ENCODE results near the gene PIGQ. TPM values are rescaled to one million over a fixed set of nuclear protein-coding genes. Genes with fewer than 3 reads are reported as not detected.

PIGQ gene
- total and polyA plus RNA-seq, 2 of the 13 experiments (the other 11 are each of a cell fraction or from before 2014, with no cell fraction given) = 7.7 to 19.7 TPM

DNA sequence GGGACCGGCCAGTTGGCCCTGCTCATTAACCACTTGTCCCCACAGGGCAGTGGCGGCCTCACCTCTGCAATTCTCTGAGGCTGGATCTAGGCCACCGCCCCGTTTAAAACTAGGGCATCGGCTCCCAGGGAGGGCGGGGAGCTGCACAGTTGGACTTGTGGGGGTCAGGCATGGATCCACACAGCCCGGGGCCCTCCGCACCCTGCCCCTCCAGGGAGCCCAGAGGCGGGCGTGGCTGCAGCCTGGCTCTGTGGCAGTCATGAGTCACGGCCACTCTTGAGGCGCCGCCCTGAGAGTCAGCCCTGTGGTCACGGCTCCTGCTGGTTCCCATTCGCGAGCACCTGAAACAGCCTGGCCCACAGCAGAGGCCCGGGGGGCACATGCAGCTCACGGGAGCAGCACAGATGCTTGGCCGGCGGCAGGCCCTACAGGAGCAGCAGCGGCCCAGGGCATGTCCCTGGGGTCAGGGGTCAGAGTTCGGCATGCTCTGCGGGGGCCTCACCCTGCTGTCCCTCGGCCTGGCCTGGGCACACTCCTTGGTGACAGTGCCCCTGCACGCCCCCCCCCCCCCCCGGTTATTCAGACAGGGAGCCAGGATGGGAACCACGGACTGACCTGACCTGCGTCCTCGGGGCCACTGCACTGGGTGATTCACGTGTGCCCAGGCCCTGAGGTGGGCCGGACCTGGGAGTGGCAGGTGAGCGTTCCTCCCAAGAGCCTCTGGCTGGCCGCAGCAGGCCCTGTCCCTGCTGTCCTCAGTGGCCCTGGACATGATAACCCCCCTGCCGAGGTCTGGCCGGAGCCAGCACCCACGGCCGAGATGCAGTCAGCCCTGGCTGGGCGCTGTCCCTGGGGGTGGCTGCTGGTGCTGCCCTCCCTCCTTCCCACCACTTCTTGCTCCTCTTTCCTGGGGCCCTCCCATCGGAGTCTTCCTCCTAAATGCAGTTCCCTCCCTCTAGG, 34.0 kb upstream of the PIGQ start (continued):
- TF ChIP-seq, protein P1, sequence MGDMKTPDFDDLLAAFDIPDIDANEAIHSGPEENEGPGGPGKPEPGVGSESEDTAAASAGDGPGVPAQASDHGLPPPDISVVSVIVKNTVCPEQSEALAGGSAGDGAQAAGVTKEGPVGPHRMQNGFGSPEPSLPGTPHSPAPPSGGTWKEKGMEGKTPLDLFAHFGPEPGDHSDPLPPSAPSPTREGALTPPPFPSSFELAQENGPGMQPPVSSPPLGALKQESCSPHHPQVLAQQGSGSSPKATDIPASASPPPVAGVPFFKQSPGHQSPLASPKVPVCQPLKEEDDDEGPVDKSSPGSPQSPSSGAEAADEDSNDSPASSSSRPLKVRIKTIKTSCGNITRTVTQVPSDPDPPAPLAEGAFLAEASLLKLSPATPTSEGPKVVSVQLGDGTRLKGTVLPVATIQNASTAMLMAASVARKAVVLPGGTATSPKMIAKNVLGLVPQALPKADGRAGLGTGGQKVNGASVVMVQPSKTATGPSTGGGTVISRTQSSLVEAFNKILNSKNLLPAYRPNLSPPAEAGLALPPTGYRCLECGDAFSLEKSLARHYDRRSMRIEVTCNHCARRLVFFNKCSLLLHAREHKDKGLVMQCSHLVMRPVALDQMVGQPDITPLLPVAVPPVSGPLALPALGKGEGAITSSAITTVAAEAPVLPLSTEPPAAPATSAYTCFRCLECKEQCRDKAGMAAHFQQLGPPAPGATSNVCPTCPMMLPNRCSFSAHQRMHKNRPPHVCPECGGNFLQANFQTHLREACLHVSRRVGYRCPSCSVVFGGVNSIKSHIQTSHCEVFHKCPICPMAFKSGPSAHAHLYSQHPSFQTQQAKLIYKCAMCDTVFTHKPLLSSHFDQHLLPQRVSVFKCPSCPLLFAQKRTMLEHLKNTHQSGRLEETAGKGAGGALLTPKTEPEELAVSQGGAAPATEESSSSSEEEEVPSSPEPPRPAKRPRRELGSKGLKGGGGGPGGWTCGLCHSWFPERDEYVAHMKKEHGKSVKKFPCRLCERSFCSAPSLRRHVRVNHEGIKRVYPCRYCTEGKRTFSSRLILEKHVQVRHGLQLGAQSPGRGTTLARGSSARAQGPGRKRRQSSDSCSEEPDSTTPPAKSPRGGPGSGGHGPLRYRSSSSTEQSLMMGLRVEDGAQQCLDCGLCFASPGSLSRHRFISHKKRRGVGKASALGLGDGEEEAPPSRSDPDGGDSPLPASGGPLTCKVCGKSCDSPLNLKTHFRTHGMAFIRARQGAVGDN (CRISPR knock-in tag; IDR thresholded peaks at IDR 0.05) = peak; percentile 42; the same call in 1 of the 2 replicates
- no peak for TF ChIP-seq ZNF773 (CRISPR knock-in tag; IDR thresholded peaks at IDR 0.05; ENCODE audit: borderline replicate concordance)
- TF ChIP-seq BHLHE40 (IDR thresholded peaks at IDR 0.05; ENCODE audit: low read length) = no peak
- TF ChIP-seq, protein P2, sequence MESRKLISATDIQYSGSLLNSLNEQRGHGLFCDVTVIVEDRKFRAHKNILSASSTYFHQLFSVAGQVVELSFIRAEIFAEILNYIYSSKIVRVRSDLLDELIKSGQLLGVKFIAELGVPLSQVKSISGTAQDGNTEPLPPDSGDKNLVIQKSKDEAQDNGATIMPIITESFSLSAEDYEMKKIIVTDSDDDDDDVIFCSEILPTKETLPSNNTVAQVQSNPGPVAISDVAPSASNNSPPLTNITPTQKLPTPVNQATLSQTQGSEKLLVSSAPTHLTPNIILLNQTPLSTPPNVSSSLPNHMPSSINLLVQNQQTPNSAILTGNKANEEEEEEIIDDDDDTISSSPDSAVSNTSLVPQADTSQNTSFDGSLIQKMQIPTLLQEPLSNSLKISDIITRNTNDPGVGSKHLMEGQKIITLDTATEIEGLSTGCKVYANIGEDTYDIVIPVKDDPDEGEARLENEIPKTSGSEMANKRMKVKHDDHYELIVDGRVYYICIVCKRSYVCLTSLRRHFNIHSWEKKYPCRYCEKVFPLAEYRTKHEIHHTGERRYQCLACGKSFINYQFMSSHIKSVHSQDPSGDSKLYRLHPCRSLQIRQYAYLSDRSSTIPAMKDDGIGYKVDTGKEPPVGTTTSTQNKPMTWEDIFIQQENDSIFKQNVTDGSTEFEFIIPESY (CRISPR knock-in tag; IDR thresholded peaks at IDR 0.05) = peak; percentile 96
- TF ChIP-seq NONO (IDR thresholded peaks at IDR 0.05) = no peak
- TF ChIP-seq NONO (CRISPR knock-in tag; conservative IDR thresholded peaks at IDR 0.05) = peak; percentile 37; the same call in 1 of the 2 replicates
- TF ChIP-seq ZNF335 (CRISPR knock-in tag; IDR thresholded peaks at IDR 0.05) = no peak
- TF ChIP-seq BRCA1 (CRISPR knock-in tag; IDR thresholded peaks at IDR 0.05) = no peak
- TF ChIP-seq, protein P3, sequence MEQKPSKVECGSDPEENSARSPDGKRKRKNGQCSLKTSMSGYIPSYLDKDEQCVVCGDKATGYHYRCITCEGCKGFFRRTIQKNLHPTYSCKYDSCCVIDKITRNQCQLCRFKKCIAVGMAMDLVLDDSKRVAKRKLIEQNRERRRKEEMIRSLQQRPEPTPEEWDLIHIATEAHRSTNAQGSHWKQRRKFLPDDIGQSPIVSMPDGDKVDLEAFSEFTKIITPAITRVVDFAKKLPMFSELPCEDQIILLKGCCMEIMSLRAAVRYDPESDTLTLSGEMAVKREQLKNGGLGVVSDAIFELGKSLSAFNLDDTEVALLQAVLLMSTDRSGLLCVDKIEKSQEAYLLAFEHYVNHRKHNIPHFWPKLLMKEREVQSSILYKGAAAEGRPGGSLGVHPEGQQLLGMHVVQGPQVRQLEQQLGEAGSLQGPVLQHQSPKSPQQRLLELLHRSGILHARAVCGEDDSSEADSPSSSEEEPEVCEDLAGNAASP (CRISPR knock-in tag; IDR thresholded peaks at IDR 0.05; ENCODE audit: borderline replicate concordance) = no peak
- no peak for TF ChIP-seq ZNF546 (CRISPR knock-in tag; conservative IDR thresholded peaks at IDR 0.05)
- TF ChIP-seq, protein P4, sequence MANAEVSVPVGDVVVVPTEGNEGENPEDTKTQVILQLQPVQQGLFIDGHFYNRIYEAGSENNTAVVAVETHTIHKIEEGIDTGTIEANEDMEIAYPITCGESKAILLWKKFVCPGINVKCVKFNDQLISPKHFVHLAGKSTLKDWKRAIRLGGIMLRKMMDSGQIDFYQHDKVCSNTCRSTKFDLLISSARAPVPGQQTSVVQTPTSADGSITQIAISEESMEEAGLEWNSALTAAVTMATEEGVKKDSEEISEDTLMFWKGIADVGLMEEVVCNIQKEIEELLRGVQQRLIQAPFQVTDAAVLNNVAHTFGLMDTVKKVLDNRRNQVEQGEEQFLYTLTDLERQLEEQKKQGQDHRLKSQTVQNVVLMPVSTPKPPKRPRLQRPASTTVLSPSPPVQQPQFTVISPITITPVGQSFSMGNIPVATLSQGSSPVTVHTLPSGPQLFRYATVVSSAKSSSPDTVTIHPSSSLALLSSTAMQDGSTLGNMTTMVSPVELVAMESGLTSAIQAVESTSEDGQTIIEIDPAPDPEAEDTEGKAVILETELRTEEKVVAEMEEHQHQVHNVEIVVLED (CRISPR knock-in tag; IDR thresholded peaks at IDR 0.05; ENCODE audit: borderline replicate concordance) = no peak
- TF ChIP-seq ZNF792 (CRISPR knock-in tag; IDR thresholded peaks at IDR 0.05) = no peak
- TF ChIP-seq AGO2 (optimal IDR thresholded peaks at IDR 0.05; ENCODE audit: low read depth, low read length) = peak; percentile 44
- TF ChIP-seq, protein P5, sequence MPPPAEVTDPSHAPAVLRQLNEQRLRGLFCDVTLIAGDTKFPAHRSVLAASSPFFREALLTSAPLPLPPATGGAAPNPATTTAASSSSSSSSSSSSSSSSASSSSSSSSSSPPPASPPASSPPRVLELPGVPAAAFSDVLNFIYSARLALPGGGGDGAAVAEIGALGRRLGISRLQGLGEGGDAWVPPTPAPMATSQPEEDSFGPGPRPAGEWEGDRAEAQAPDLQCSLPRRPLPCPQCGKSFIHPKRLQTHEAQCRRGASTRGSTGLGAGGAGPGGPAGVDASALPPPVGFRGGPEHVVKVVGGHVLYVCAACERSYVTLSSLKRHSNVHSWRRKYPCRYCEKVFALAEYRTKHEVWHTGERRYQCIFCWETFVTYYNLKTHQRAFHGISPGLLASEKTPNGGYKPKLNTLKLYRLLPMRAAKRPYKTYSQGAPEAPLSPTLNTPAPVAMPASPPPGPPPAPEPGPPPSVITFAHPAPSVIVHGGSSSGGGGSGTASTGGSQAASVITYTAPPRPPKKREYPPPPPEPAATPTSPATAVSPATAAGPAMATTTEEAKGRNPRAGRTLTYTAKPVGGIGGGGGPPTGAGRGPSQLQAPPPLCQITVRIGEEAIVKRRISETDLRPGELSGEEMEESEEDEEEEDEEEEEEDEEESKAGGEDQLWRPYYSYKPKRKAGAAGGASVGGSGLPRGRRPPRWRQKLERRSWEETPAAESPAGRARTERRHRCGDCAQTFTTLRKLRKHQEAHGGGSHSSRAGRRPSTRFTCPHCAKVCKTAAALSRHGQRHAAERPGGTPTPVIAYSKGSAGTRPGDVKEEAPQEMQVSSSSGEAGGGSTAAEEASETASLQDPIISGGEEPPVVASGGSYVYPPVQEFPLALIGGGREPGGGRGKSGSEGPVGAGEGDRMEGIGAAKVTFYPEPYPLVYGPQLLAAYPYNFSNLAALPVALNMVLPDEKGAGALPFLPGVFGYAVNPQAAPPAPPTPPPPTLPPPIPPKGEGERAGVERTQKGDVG (CRISPR knock-in tag; IDR thresholded peaks at IDR 0.05; ENCODE audit: borderline replicate concordance) = 0 out of 2 replicates have a peak, but pooled peaks have one; percentile 40
- TF ChIP-seq TP53 (CRISPR knock-in tag; conservative IDR thresholded peaks at IDR 0.05) = no peak

Data from HepG2 (cell line).